HG03039 (cell line): ENCODE results near the gene SOS1.
"Not testable (repeated sequence)": the region's sequence is repeated elsewhere in the genome, so short reads cannot be mapped to it uniquely, and the experiment has no call there.

Experiments used
- ATAC-seq: cut with Tn5 transposase; IDR thresholded peaks from one replicate; pipeline ENCODE4 v1.9.1; 2021; ENCODE audit warnings: mild to moderate bottlenecking, moderate library complexity; ENCODE audit not compliant: unreplicated experiment

The SOS1 gene

GRCh38 chr2:39107724-39108273 is 13.1 kb downstream of the SOS1 start:
- ATAC-seq, result no peak

- ATAC-seq, result no peak
Observed at GRCh38 chr2:39107156-39107555, 13.7 kb downstream of the SOS1 start.

GRCh38 chr2:39099870-39100728 is 20.8 kb downstream of the SOS1 start:
- ATAC-seq, result no peak

GRCh38 chr2:39099310-39099869 is 21.5 kb downstream of the SOS1 start:
- ATAC-seq, result no peak

- no peak for ATAC-seq
Observed at GRCh38 chr2:39095624-39096023, 25.2 kb downstream of the SOS1 start.

- peak; percentile 85 for ATAC-seq
Observed at GRCh38 chr2:39094717-39095363, 26.0 kb downstream of the SOS1 start.

GRCh38 chr2:39093218-39093898 is 27.5 kb downstream of the SOS1 start:
- peak; percentile 36 for ATAC-seq

GRCh38 chr2:39091543-39091942 is 29.3 kb downstream of the SOS1 start:
- ATAC-seq, result no peak

GRCh38 chr2:39091063-39091462 is 29.8 kb downstream of the SOS1 start:
- ATAC-seq, result no peak

GRCh38 chr2:39080152-39080551 is 40.7 kb downstream of the SOS1 start:
- no peak for ATAC-seq

- no peak for ATAC-seq
Observed at GRCh38 chr2:39069890-39070465, 50.9 kb downstream of the SOS1 start.

GRCh38 chr2:39069136-39069515 is 51.7 kb downstream of the SOS1 start:
- no peak for ATAC-seq

- no peak for ATAC-seq
Observed at GRCh38 chr2:39068299-39069135, 52.3 kb downstream of the SOS1 start.

- ATAC-seq, result no peak
Observed at GRCh38 chr2:39065616-39066015, 55.2 kb downstream of the SOS1 start.

- ATAC-seq, result no peak
Observed at GRCh38 chr2:39062320-39062719, 58.5 kb downstream of the SOS1 start.

GRCh38 chr2:39061280-39061679 is 59.6 kb downstream of the SOS1 start:
- no peak for ATAC-seq

- no peak for ATAC-seq
Observed at GRCh38 chr2:39059366-39059952, 61.4 kb downstream of the SOS1 start.

- ATAC-seq, result no peak
Observed at GRCh38 chr2:39058101-39058500, 62.8 kb downstream of the SOS1 start.

- ATAC-seq, result not testable (repeated sequence)
Observed at GRCh38 chr2:39052665-39053064, 68.2 kb downstream of the SOS1 start.

GRCh38 chr2:39050109-39050508 is 70.7 kb downstream of the SOS1 start:
- no peak for ATAC-seq
